Measurements from ENCODE around the gene GJC3.

DNA sequence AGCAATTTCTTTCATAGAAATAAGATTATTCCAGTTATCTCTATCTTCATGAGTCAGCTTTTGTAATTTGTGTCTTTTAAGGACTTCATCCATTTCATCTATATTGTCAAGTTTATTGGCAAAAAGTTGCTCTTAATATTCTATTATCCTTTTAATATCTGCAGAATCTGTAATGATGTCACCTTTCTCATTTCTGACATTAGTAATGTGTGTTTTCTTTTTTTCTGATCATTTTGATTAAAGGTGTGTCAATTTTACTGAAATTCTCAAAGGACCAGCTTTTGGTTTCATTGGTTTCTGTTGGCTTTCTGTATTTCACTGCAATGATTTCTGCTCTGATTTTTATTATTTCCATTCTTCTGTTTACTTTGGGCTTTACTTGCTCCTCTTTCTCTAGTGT lies 34.7 kb downstream of the GJC3 start:
- TF ChIP-seq SUZ12 (IDR thresholded peaks at IDR 0.05; ENCODE audit: extremely low read depth, insufficient read depth, insufficient read length) (no peak), ZNF274 (IDR thresholded peaks at IDR 0.05; ENCODE audit: low read depth, low read length) (no peak), YY1 (IDR thresholded peaks at IDR 0.05; ENCODE audit: insufficient read depth, insufficient read length) (no peak)

All from NT2/D1 (cell line).